Hepatocyte (in vitro differentiated cells): ENCODE data around the gene S100P. TPM values are rescaled to one million over a fixed set of nuclear protein-coding genes. Genes with fewer than 3 reads are reported as not detected.

Experiments used
- DNase-seq: peaks from one replicate; pipeline ENCODE4 v3.0.0-alpha.2; 2016; ENCODE audit warnings: low spot score
- H2AFZ ChIP-seq: fragments of 200-600 bp; sonication (generic); 2 replicates; pipeline ENCODE4 v1.6.0; 2016; ENCODE audit warnings: antibody characterized with exemption, mild to moderate bottlenecking
- H3K27ac ChIP-seq: fragments of 200-600 bp; sonication (generic); 2 replicates; pipeline ENCODE4 v1.5.1; 2016; ENCODE audit warnings: mild to moderate bottlenecking
- H3K27me3 ChIP-seq: fragments of 200-600 bp; sonication (generic); 2 replicates; pipeline ENCODE4 v1.6.1; 2016
- H3K36me3 ChIP-seq: fragments of 200-600 bp; sonication (generic); replicated peaks from 2 replicates; pipeline ENCODE4 v1.5.1; 2016; ENCODE audit warnings: low read depth; ENCODE audit not compliant: insufficient read depth
- H3K4me1 ChIP-seq: fragments of 200-600 bp; sonication (generic); 2 replicates; pipeline ENCODE4 v1.5.1; 2016; ENCODE audit warnings: mild to moderate bottlenecking, moderate library complexity; ENCODE audit not compliant: insufficient read depth
- H3K4me2 ChIP-seq: fragments of 200-600 bp; sonication (generic); 2 replicates; pipeline ENCODE4 v1.6.0; 2016
- H3K4me3 ChIP-seq: fragments of 200-600 bp; sonication (generic); 2 replicates; pipeline ENCODE4 v1.5.1; 2016; ENCODE audit warnings: mild to moderate bottlenecking
- H3K79me2 ChIP-seq: fragments of 200-600 bp; sonication (generic); 2 replicates; pipeline ENCODE4 v1.6.0; 2017; ENCODE audit warnings: mild to moderate bottlenecking
- H3K9me2 ChIP-seq: fragments of 200-600 bp; sonication (generic); replicated peaks from 2 replicates; pipeline ENCODE4 v1.6.0; 2017; ENCODE audit warnings: mild to moderate bottlenecking; ENCODE audit not compliant: insufficient read depth
- H3K9me3 ChIP-seq: fragments of 200-600 bp; sonication (generic); 2 replicates; pipeline ENCODE4 v1.5.1; 2016; ENCODE audit warnings: low read depth, mild to moderate bottlenecking
- H4K20me1 ChIP-seq: fragments of 200-600 bp; sonication (generic); 2 replicates; pipeline ENCODE4 v1.6.0; 2016; ENCODE audit warnings: mild to moderate bottlenecking; ENCODE audit not compliant: insufficient read depth, poor library complexity, severe bottlenecking
- EZH2 ChIP-seq: fragments of 200-600 bp; sonication (generic); IDR thresholded peaks from 2 replicates; pipeline ENCODE4 v1.6.1; 2016; ENCODE audit warnings: antibody characterized with exemption, mild to moderate bottlenecking, borderline replicate concordance
- EZH2phosphoT487 ChIP-seq: fragments of 200-600 bp; sonication (generic); IDR thresholded peaks from one replicate; pipeline ENCODE4 v1.6.1; 2018; ENCODE audit warnings: antibody characterized with exemption, mild to moderate bottlenecking, low read depth, moderate library complexity; ENCODE audit not compliant: unreplicated experiment, severe bottlenecking
- WGBS: methylation state at CpG from one replicate; pipeline ENCODE4 v1.1.6; 2016; ENCODE audit warnings: low lambda C conversion rate; ENCODE audit errors: missing lambda C conversion rate; 5-methylcytosine and 5-hydroxymethylcytosine counted together
- polyA plus RNA-seq: library from polyadenylated mRNA; unstranded; fragments of >200 nt; fragmentation: Nextera tagmentation; extraction: Ambion mirVana; gene quantifications from 2 replicates; pipeline ENCODE4 v1.2.1, GENCODE V29; 2016
- total RNA-seq: library from RNA; depleted of rRNA; stranded (reverse); fragments of >200 nt; gene quantifications from 2 replicates; pipeline ENCODE4 v1.2.3, GENCODE V29; 2014
- TF ChIP-seq, protein P1 (sequence below): fragments of 200-600 bp; sonication (generic); IDR thresholded peaks from 2 replicates; pipeline ENCODE4 v1.5.1; 2016; ENCODE audit warnings: antibody characterized with exemption, mild to moderate bottlenecking; ENCODE audit not compliant: poor library complexity

The S100P gene
- total and polyA plus RNA-seq, 2 experiments from 2014 or later, result 36.6 to 51.6 TPM

GRCh38 chr4:6701371-6701770 lies 7.7 kb downstream of the S100P start:
- Histone ChIP-seq H4K20me1 (peaks cover 5% of the 10 kb centered on the region), H2AFZ (no peak overlapping the region), H3K4me3 (no peak overlapping the region), H3K4me1 (peaks cover 7% of the 10 kb centered on the region), H3K27ac (no peak overlapping the region), H3K4me2 (no peak overlapping the region), H3K9me3 (no peaks in the 10 kb centered on the region), H3K36me3 (no peaks in the 10 kb centered on the region), H3K9me2 (no peaks in the 10 kb centered on the region), H3K27me3 (no peaks in the 10 kb centered on the region), H3K79me2 (peaks cover 75% of the 10 kb centered on the region)
- TF ChIP-seq, protein P1, sequence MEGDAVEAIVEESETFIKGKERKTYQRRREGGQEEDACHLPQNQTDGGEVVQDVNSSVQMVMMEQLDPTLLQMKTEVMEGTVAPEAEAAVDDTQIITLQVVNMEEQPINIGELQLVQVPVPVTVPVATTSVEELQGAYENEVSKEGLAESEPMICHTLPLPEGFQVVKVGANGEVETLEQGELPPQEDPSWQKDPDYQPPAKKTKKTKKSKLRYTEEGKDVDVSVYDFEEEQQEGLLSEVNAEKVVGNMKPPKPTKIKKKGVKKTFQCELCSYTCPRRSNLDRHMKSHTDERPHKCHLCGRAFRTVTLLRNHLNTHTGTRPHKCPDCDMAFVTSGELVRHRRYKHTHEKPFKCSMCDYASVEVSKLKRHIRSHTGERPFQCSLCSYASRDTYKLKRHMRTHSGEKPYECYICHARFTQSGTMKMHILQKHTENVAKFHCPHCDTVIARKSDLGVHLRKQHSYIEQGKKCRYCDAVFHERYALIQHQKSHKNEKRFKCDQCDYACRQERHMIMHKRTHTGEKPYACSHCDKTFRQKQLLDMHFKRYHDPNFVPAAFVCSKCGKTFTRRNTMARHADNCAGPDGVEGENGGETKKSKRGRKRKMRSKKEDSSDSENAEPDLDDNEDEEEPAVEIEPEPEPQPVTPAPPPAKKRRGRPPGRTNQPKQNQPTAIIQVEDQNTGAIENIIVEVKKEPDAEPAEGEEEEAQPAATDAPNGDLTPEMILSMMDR, result no peak
- TF ChIP-seq EZH2 (no peak), EZH2phosphoT487 (no peak)
- WGBS, result 80% methylated on average over 13 of the region's 13 CpGs
- no peak for DNase-seq

- H3K27me3 ChIP-seq, result no peaks in the 10 kb centered on the region
- no peak overlapping the region for H3K4me2 ChIP-seq
- peaks cover 10% of the 10 kb centered on the region for H4K20me1 ChIP-seq
- H3K79me2 ChIP-seq, result peaks cover 82% of the 10 kb centered on the region
- no peaks in the 10 kb centered on the region for H3K9me3 ChIP-seq
- peaks cover 14% of the 10 kb centered on the region for H3K4me1 ChIP-seq
- no peak for DNase-seq
- no peak overlapping the region for H3K4me3 ChIP-seq
- H3K9me2 ChIP-seq, result no peaks in the 10 kb centered on the region
- H3K27ac ChIP-seq, result no peak overlapping the region
- TF ChIP-seq, protein P1, result no peak
- TF ChIP-seq EZH2, result no peak
- no peak for TF ChIP-seq EZH2phosphoT487
- H2AFZ ChIP-seq, result no peak overlapping the region
- 0% methylated on average over 1 of the region's 1 CpG for WGBS
- H3K36me3 ChIP-seq, result no peaks in the 10 kb centered on the region
These were observed 9.1 kb downstream of the S100P start for GRCh38 chr4:6702761-6703160.

DNA sequence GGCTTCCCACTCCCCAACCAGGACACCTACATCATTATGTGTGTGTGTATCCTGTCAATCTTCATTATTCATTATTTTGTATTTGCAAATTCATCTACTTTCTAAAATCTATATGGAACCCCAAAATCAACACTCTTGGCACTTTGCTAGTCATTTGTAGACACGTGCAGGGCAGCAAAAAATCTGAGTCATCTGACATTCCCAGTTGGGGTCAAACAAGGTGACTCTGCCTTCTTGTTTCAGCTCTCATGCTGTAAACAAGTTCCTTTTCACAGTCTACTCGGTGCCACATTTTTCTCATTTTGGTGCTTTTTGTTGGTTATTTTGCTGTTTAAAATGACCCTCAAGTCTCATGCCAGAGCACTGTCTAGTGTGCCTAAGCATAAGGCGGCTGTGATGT lies 10.1 kb downstream of the S100P start:
- no peaks in the 10 kb centered on the region for H3K27me3 ChIP-seq
- peaks cover 90% of the 10 kb centered on the region for H3K79me2 ChIP-seq
- peaks cover 21% of the 10 kb centered on the region for H3K4me1 ChIP-seq
- H4K20me1 ChIP-seq, result peaks cover 15% of the 10 kb centered on the region
- no peak overlapping the region for H3K4me2 ChIP-seq
- 91% methylated on average over 3 of the region's 3 CpGs for WGBS
- TF ChIP-seq EZH2phosphoT487 (no peak), EZH2 (no peak)
- TF ChIP-seq, protein P1, result no peak
- no peaks in the 10 kb centered on the region for H3K9me2 ChIP-seq
- H2AFZ ChIP-seq, result no peak overlapping the region
- H3K27ac ChIP-seq, result no peak overlapping the region
- no peak for DNase-seq
- no peaks in the 10 kb centered on the region for H3K36me3 ChIP-seq
- no peak overlapping the region for H3K4me3 ChIP-seq
- H3K9me3 ChIP-seq, result no peaks in the 10 kb centered on the region

DNA sequence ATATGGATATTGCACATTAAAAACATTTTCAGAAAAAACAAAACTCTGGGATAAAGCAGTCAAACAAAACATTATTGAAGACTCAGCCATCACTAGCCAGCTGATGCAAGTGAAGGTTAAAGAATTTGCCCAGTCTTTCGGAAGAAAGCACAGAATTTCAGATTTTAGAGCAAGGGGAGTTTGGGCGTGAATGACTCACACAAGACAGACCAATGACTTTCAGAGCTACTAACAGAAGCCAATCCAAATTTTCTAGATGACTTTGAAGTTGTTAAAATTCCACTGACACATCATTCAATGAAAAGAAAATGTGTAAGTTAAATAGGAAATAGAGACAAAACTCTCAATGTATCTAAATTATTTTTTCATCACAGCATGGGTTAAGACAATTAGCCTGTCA lies 12.0 kb downstream of the S100P start:
- peaks cover 80% of the 10 kb centered on the region for H3K79me2 ChIP-seq
- no peak overlapping the region for H3K4me2 ChIP-seq
- DNase-seq, result no peak
- peaks cover 21% of the 10 kb centered on the region for H3K4me1 ChIP-seq
- no peaks in the 10 kb centered on the region for H3K9me2 ChIP-seq
- 98% methylated on average over 2 of the region's 2 CpGs for WGBS
- peaks cover 15% of the 10 kb centered on the region for H4K20me1 ChIP-seq
- no peaks in the 10 kb centered on the region for H3K27me3 ChIP-seq
- no peak overlapping the region for H3K27ac ChIP-seq
- no peaks in the 10 kb centered on the region for H3K9me3 ChIP-seq
- H3K4me3 ChIP-seq, result no peak overlapping the region
- H3K36me3 ChIP-seq, result no peaks in the 10 kb centered on the region
- TF ChIP-seq EZH2phosphoT487, result no peak
- TF ChIP-seq, protein P1, result no peak
- no peak for TF ChIP-seq EZH2
- no peak overlapping the region for H2AFZ ChIP-seq
